NCI-H460 (cell line): ENCODE results near the gene HEY2. TPM values are rescaled to one million over a fixed set of nuclear protein-coding genes. Genes with fewer than 3 reads are reported as not detected.
"Not testable (repeated sequence)": the region's sequence is repeated elsewhere in the genome, so short reads cannot be mapped to it uniquely, and the experiment has no call there.

Experiments
- DNase-seq: peaks from one replicate; pipeline ENCODE4 v3.0.0-alpha.2; 2016; ENCODE audit warnings: low read depth; ENCODE audit errors: extremely low read depth
- total RNA-seq: library from RNA; depleted of rRNA; stranded (reverse); fragments of >200 nt; shearing (Covaris generic); gene quantifications from 2 replicates; pipeline ENCODE4 v1.2.3, GENCODE V29; 2014

The HEY2 gene
- total RNA-seq, 1 experiment from 2014 or later: not detected

- DNase-seq: no peak
Observed at GRCh38 chr6:125793280-125793679, 43.8 kb downstream of the HEY2 start.

- no peak for DNase-seq
Observed at GRCh38 chr6:125793863-125794262, 44.4 kb downstream of the HEY2 start.

GRCh38 chr6:125794342-125795137 lies 45.1 kb downstream of the HEY2 start:
- DNase-seq: no peak

- DNase-seq: no peak
Observed at GRCh38 chr6:125795301-125795700, 45.9 kb downstream of the HEY2 start.

GRCh38 chr6:125797120-125797885 lies 47.9 kb downstream of the HEY2 start:
- no peak for DNase-seq

GRCh38 chr6:125797886-125798444 lies 48.5 kb downstream of the HEY2 start:
- no peak for DNase-seq

GRCh38 chr6:125798734-125799508 lies 49.5 kb downstream of the HEY2 start:
- no peak for DNase-seq

GRCh38 chr6:125802383-125802782 lies 53.0 kb downstream of the HEY2 start:
- no peak for DNase-seq

- DNase-seq: no peak
Observed at GRCh38 chr6:125802943-125803377, 53.5 kb downstream of the HEY2 start.

GRCh38 chr6:125804264-125804663 lies 54.8 kb downstream of the HEY2 start:
- DNase-seq: no peak

GRCh38 chr6:125804866-125805425 lies 55.5 kb downstream of the HEY2 start:
- DNase-seq: not testable (repeated sequence)

- no peak for DNase-seq
Observed at GRCh38 chr6:125806813-125807212, 57.4 kb downstream of the HEY2 start.

- no peak for DNase-seq
Observed at GRCh38 chr6:125807293-125807692, 57.9 kb downstream of the HEY2 start.

GRCh38 chr6:125808060-125808459 lies 58.6 kb downstream of the HEY2 start:
- no peak for DNase-seq

- no peak for DNase-seq
Observed at GRCh38 chr6:125808591-125808990, 59.2 kb downstream of the HEY2 start.

GRCh38 chr6:125809570-125810170 lies 60.2 kb downstream of the HEY2 start:
- DNase-seq: no peak

GRCh38 chr6:125810445-125810844 lies 61.0 kb downstream of the HEY2 start:
- DNase-seq: no peak
